Lower leg skin (tissue), 3 donors: Measurements from ENCODE around the gene ARHGAP45.

Experiments used
- CTCF ChIP-seq, 3 donors: fragments of 450-650 bp; IDR thresholded peaks; one replicate each; pipeline ENCODE4 v1.5.1; 2016; ENCODE audit warnings: antibody characterized with exemption in 3 of 3, mild to moderate bottlenecking in 3 of 3, moderate library complexity in 2 of 3
- POLR2A ChIP-seq, 2 donors: fragments of 450-650 bp; IDR thresholded peaks; one replicate each; pipeline ENCODE4 v1.6.1; 2016 to 2017; ENCODE audit warnings: antibody characterized with exemption in 2 of 2, mild to moderate bottlenecking in 1 of 2, moderate library complexity in 1 of 2

GRCh38 chr19:1040476-1041271 is 26.3 kb upstream of the ARHGAP45 start:
- TF ChIP-seq CTCF (IDR thresholded peaks at IDR 0.05), result no peak
- no peak for TF ChIP-seq POLR2A (IDR thresholded peaks at IDR 0.05)
